HepG2 (cell line): ENCODE data around the gene AGBL1. TPM values are rescaled to one million over a fixed set of nuclear protein-coding genes. Genes with fewer than 3 reads are reported as not detected.

ENCODE experiments used
- ATAC-seq: fragments of 200-7000 bp; cut with Tn5 transposase; 3 replicates; pipeline ENCODE4 v1.9.1; 2020; ENCODE audit warnings: mild to moderate bottlenecking, moderate library complexity
- BruUV-seq: library from RNA; stranded (reverse); fragments of 400-500 nt; replicated peaks from 2 replicates; lab custom pipeline; 2021; lab: Mats Ljungman, UMichigan
- CTCF ChIA-PET: fragments of 300-600 bp; formaldehyde crosslinking; extraction: SDS; loops from one replicate; lab custom pipeline; 2021; ENCODE audit warnings: low total read pairs, inconsistent platforms, low intra/inter-chr PET ratio; lab: Yijun Ruan, JAX
- POLR2A ChIA-PET: fragments of 350-600 bp; sonication (Branson Sonifier 250); formaldehyde crosslinking; loops from one replicate; lab custom pipeline; 2020; ENCODE audit warnings: antibody characterized with exemption, inconsistent platforms; lab: Yijun Ruan, JAX
- DNase-seq: peaks from one replicate; pipeline ENCODE4 v3.0.0-alpha.2; 2015; ENCODE audit warnings: low spot score
- FAIRE-seq: peaks from 3 replicates; lab custom pipeline; 2011; peaks lifted over from hg19 to GRCh38; lab: Jason Lieb, UNC
- H2AFZ ChIP-seq: one replicate; pipeline ENCODE4 v1.6.1; 2011; ENCODE audit warnings: low read length, inconsistent platforms
- H3K27ac ChIP-seq: fragments of 300-600 bp; 3 replicates; pipeline ENCODE4 v1.8.0; 2011; ENCODE audit warnings: mixed run types, mild to moderate bottlenecking, mixed read lengths, low read length, inconsistent platforms; ENCODE audit not compliant: insufficient read depth; ENCODE audit errors: extremely low read length
- H3K27me3 ChIP-seq, 2 experiments: fragments of 200-600 bp in 1 of 2; 2 replicates in 1 of 2; 3 replicates in 1 of 2; pipeline versions ENCODE4 v1.6.0 to v1.8.0; 2011; ENCODE audit warnings: low read length in 2 of 2, mild to moderate bottlenecking in 2 of 2, moderate library complexity in 2 of 2, inconsistent platforms in 1 of 2; ENCODE audit not compliant: insufficient read depth in 2 of 2, control insufficient read depth in 1 of 2
- H3K36me3 ChIP-seq, 2 experiments: fragments of 200-600 bp in 1 of 2; replicated peaks in 1 of 2; 2 replicates in 1 of 2; 3 replicates in 1 of 2; pipeline versions ENCODE4 v1.5.1 to v1.8.0; 2011; ENCODE audit warnings: low read length in 2 of 2, inconsistent platforms in 1 of 2; ENCODE audit not compliant: insufficient read depth in 2 of 2, control insufficient read depth in 1 of 2
- H3K4me1 ChIP-seq: 2 replicates; pipeline ENCODE4 v1.5.1; 2012; ENCODE audit warnings: low read length, inconsistent platforms; ENCODE audit not compliant: insufficient read depth
- H3K4me2 ChIP-seq: 2 replicates; pipeline ENCODE4 v1.6.0; 2011; ENCODE audit warnings: low read depth, low read length, inconsistent platforms
- H3K4me3 ChIP-seq, 3 experiments: fragments of 200-600 bp in 1 of 3; sonication (generic), shearing (Covaris generic) in 1 of 3; replicated peaks in 1 of 3; 2 replicates each; pipeline ENCODE4 v1.5.1; 2011 to 2016; ENCODE audit warnings: low read length in 3 of 3, inconsistent platforms in 2 of 3, low read depth in 2 of 3, mild to moderate bottlenecking in 2 of 3, control low read depth in 1 of 3, mixed read lengths in 1 of 3; ENCODE audit not compliant: insufficient read depth in 1 of 3
- H3K79me2 ChIP-seq: one replicate; pipeline ENCODE4 v1.6.1; 2011; ENCODE audit warnings: low read length, inconsistent platforms; ENCODE audit not compliant: insufficient read depth
- H3K9ac ChIP-seq: 2 replicates; pipeline ENCODE4 v1.6.0; 2011; ENCODE audit warnings: mild to moderate bottlenecking, low read depth, low read length, inconsistent platforms; ENCODE audit not compliant: insufficient read depth
- H3K9me3 ChIP-seq: 2 replicates; pipeline ENCODE4 v1.5.1; 2012; ENCODE audit warnings: mild to moderate bottlenecking, low read length
- H4K20me1 ChIP-seq: 2 replicates; pipeline ENCODE4 v1.6.0; 2011; ENCODE audit warnings: inconsistent platforms, mild to moderate bottlenecking, low read length, moderate library complexity; ENCODE audit not compliant: insufficient read depth
- CAMTA2 ChIP-seq: sonication (generic); formaldehyde crosslinking; IDR thresholded peaks from 2 replicates; pipeline ENCODE4 v1.4.0; 2020; ENCODE audit warnings: mild to moderate bottlenecking, missing genetic modification reagents, borderline replicate concordance
- HCFC1 ChIP-seq: fragments of 150-350 bp; IDR thresholded peaks from 2 replicates; pipeline ENCODE4 v1.6.1; 2014; ENCODE audit warnings: low read depth, low read length
- HDAC1 ChIP-seq: sonication (generic); formaldehyde crosslinking; IDR thresholded peaks from 2 replicates; pipeline ENCODE4 v1.5.1; 2020; ENCODE audit warnings: mild to moderate bottlenecking, missing genetic modification reagents
- KLF12 ChIP-seq: sonication (generic); formaldehyde crosslinking; IDR thresholded peaks from 2 replicates; pipeline ENCODE4 v1.4.0; 2020; ENCODE audit warnings: missing genetic modification reagents, borderline replicate concordance
- MTA3 ChIP-seq: sonication (generic); formaldehyde crosslinking; IDR thresholded peaks from 2 replicates; pipeline ENCODE4 v1.4.0; 2020; ENCODE audit warnings: missing genetic modification reagents
- NFE2 ChIP-seq: sonication (generic); formaldehyde crosslinking; IDR thresholded peaks from 2 replicates; pipeline ENCODE4 v1.4.0; 2020; ENCODE audit warnings: missing genetic modification reagents
- PHF20 ChIP-seq: sonication (generic); formaldehyde crosslinking; IDR thresholded peaks from 2 replicates; pipeline ENCODE4 v1.5.0; 2020; ENCODE audit warnings: mild to moderate bottlenecking, missing genetic modification reagents
- RORA ChIP-seq: sonication (generic); formaldehyde crosslinking; IDR thresholded peaks from 2 replicates; pipeline ENCODE4 v1.5.0; 2020; ENCODE audit warnings: mild to moderate bottlenecking, missing genetic modification reagents, moderate library complexity
- SMYD3 ChIP-seq: sonication (generic); formaldehyde crosslinking; IDR thresholded peaks from 2 replicates; pipeline ENCODE4 v1.8.1; 2023; ENCODE audit warnings: mild to moderate bottlenecking, missing genetic modification reagents
- THAP9 ChIP-seq: sonication (generic); formaldehyde crosslinking; IDR thresholded peaks from 2 replicates; pipeline ENCODE4; 2020; ENCODE audit warnings: missing genetic modification reagents, mild to moderate bottlenecking, borderline replicate concordance
- U2AF2 ChIP-seq: fragments of 200-400 bp; formaldehyde crosslinking; IDR thresholded peaks from 2 replicates; pipeline ENCODE4 v1.6.1; 2017; ENCODE audit warnings: low read depth, mild to moderate bottlenecking, low read length
- ZKSCAN5 ChIP-seq: sonication (generic); formaldehyde crosslinking; IDR thresholded peaks from 2 replicates; pipeline ENCODE4 v1.5.1; 2020; ENCODE audit warnings: mild to moderate bottlenecking, missing genetic modification reagents
- ZNF333 ChIP-seq: sonication (generic); formaldehyde crosslinking; IDR thresholded peaks from 2 replicates; pipeline ENCODE4 v1.4.0; 2020; ENCODE audit warnings: mild to moderate bottlenecking, missing genetic modification reagents, borderline replicate concordance
- ZNF720 ChIP-seq: sonication (generic); formaldehyde crosslinking; IDR thresholded peaks from 2 replicates; pipeline ENCODE4 v1.4.0; 2020; ENCODE audit warnings: missing genetic modification reagents
- ZNF816 ChIP-seq: sonication (generic); formaldehyde crosslinking; IDR thresholded peaks from 2 replicates; pipeline ENCODE4 v1.8.0; 2022; ENCODE audit warnings: missing genetic modification reagents, mild to moderate bottlenecking, borderline replicate concordance
- WGBS: methylation state at CpG from one replicate; pipeline ENCODE4 v1.1.6; 2017; ENCODE audit warnings: low lambda C conversion rate; 5-methylcytosine and 5-hydroxymethylcytosine counted together
- in situ Hi-C: cut with HindIII; loops from 2 replicates; pipeline ENCODE4 v1.10.0; 2017; ENCODE audit warnings: low pct_unique_long_range_greater_than_20kb; ENCODE audit not compliant: extremely low pct_ligation_motif_present
- intact Hi-C: fragments of 100-400 bp; cut with micrococcal nuclease; formaldehyde crosslinking; loops from one replicate; pipeline ENCODE4 v1.10.0; 2022; ENCODE audit not compliant: unreplicated experiment
- polyA plus RNA-seq, 8 experiments: library from polyadenylated mRNA; depleted of rRNA in 3 of 8; stranded (reverse) in 7 of 8; unstranded in 1 of 8; fragments of >200 nt; fragmentation: Illumina TruSeq in 4 of 8; extraction: Trizol in 4 of 8; gene quantifications; 2 replicates each; pipeline versions ENCODE4 v1.2.1 to v1.2.3, GENCODE V29; 2011 to 2016; ENCODE audit warnings: low read depth in 4 of 8, missing spikeins in 1 of 8, mixed read lengths in 1 of 8; ENCODE audit not compliant: insufficient read depth in 1 of 8
- total RNA-seq, 5 experiments: library from RNA; depleted of rRNA; stranded (reverse); fragments of >200 nt; fragmentation: Illumina TruSeq; extraction: Trizol; gene quantifications; 2 replicates each; pipeline ENCODE4 v1.2.3, GENCODE V29; 2016; ENCODE audit warnings: low read depth in 1 of 5
- TF ChIP-seq, protein P1 (sequence below): IDR thresholded peaks from 2 replicates; pipeline ENCODE4 v1.6.1; 2016; ENCODE audit warnings: low read depth, borderline replicate concordance
- TF ChIP-seq, protein P2 (sequence below): sonication (generic); formaldehyde crosslinking; IDR thresholded peaks from 2 replicates; pipeline ENCODE4 v1.8.1; 2023; ENCODE audit warnings: mild to moderate bottlenecking, moderate library complexity, missing genetic modification reagents
- TF ChIP-seq, protein P3 (sequence below): sonication (generic); formaldehyde crosslinking; conservative IDR thresholded peaks from 2 replicates; pipeline ENCODE4 v1.8.0; 2022; ENCODE audit warnings: missing genetic modification reagents

The AGBL1 gene
- total and polyA plus RNA-seq, 2 of the 13 experiments (the other 11 are each of a cell fraction or from before 2014, with no cell fraction given) = 0.01 TPM; not detected in 1

DNA sequence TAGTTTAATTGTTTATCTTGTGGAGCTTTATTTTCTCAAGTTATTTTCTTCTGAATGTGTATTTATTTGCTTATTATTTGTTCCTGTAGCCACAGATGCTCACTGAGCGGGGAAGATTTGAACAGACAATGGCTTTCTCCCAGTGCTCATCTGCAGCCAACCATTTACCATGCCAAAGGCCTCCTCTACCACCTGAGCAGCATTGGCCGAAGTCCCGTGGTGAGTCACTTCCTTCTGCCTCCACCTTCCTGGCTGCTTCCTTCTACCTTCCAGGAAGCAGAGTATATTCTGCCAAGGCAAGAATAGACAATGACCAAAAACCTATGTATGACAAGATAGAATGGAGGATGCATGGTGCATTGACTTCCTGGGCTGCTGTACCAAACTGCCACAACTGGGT is 443.1 kb downstream of the AGBL1 start:
- intact Hi-C loops (no loop called here), in situ Hi-C loops (no loop called here)
- Histone ChIP-seq H3K27ac (no peak overlapping the region), H3K4me1 (no peaks in the 10 kb centered on the region), H3K79me2 (no peaks in the 10 kb centered on the region), H3K4me3 (no peak overlapping the region), H3K27me3 (no peaks in the 10 kb centered on the region), H3K4me2 (no peak overlapping the region), H3K9me3 (peaks cover 96% of the 10 kb centered on the region), H4K20me1 (no peaks in the 10 kb centered on the region), H3K36me3 (no peaks in the 10 kb centered on the region)
- ChIA-PET CTCF (no interaction called here), POLR2A (no interaction called here)
- FAIRE-seq (no peak), DNase-seq (no peak)
- BruUV-seq = no TSS peak
- TF ChIP-seq THAP9 (no peak), HCFC1 (no peak), U2AF2 (no peak), ZNF720 (no peak), CAMTA2 (CRISPR knock-in tag) (no peak), RORA (no peak), KLF12 (no peak), ZNF816 (CRISPR knock-in tag) (no peak), ZKSCAN5 (no peak), PHF20 (no peak), HDAC1 (CRISPR knock-in tag) (no peak), ZNF333 (CRISPR knock-in tag) (no peak), NFE2 (no peak), SMYD3 (no peak), MTA3 (CRISPR knock-in tag) (no peak)
- TF ChIP-seq, protein P1, sequence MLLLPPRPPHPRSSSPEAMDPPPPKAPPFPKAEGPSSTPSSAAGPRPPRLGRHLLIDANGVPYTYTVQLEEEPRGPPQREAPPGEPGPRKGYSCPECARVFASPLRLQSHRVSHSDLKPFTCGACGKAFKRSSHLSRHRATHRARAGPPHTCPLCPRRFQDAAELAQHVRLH = no peak
- TF ChIP-seq, protein P2, sequence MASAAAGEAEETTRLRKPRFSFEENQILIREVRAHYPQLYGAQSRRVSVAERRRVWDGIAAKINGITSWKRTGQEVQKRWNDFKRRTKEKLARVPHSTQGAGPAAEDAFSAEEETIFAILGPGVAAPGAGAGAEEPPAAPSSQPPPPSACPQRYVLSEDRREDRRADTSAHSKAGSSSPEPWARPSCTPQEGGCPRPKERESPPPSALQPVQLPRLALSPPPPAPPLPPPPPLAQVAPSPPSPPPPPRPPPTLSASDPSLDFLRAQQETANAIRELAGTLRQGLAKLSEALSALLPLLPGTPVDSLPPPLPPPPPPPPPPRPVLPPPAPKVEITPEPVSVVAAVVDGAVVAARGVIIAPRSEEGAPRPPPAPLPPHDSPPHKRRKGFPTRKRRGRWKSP (CRISPR knock-in tag) = no peak
- TF ChIP-seq, protein P3, sequence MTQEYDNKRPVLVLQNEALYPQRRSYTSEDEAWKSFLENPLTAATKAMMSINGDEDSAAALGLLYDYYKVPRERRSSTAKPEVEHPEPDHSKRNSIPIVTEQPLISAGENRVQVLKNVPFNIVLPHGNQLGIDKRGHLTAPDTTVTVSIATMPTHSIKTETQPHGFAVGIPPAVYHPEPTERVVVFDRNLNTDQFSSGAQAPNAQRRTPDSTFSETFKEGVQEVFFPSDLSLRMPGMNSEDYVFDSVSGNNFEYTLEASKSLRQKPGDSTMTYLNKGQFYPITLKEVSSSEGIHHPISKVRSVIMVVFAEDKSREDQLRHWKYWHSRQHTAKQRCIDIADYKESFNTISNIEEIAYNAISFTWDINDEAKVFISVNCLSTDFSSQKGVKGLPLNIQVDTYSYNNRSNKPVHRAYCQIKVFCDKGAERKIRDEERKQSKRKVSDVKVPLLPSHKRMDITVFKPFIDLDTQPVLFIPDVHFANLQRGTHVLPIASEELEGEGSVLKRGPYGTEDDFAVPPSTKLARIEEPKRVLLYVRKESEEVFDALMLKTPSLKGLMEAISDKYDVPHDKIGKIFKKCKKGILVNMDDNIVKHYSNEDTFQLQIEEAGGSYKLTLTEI (CRISPR knock-in tag) = no peak
- TF ChIP-seq, all 625 proteins: peak for 0
- Histone ChIP-seq H2AFZ (no peak overlapping the region), H3K9ac (no peak overlapping the region)
- no peak for ATAC-seq
- 2% methylated on average over 3 of the region's 3 CpGs for WGBS
